GM18519 (cell line): ENCODE data around the gene ENHO.
"Not testable (repeated sequence)": the region's sequence is repeated elsewhere in the genome, so short reads cannot be mapped to it uniquely, and the experiment has no call there.

Source experiments
- ATAC-seq: cut with Tn5 transposase; IDR thresholded peaks from one replicate; pipeline ENCODE4 v1.9.1; 2021; ENCODE audit warnings: mild to moderate bottlenecking, moderate library complexity; ENCODE audit not compliant: unreplicated experiment, low FRiP score

The ENHO gene

GRCh38 chr9:34485822-34486221, 37.0 kb downstream of the ENHO start:
- ATAC-seq, result no peak

- ATAC-seq, result no peak
Observed at GRCh38 chr9:34484678-34485077, 38.1 kb downstream of the ENHO start.

GRCh38 chr9:34482746-34483145, 40.0 kb downstream of the ENHO start:
- ATAC-seq, result not testable (repeated sequence)

GRCh38 chr9:34481620-34482019, 41.2 kb downstream of the ENHO start:
- ATAC-seq, result not testable (repeated sequence)

GRCh38 chr9:34479431-34479866, 43.3 kb downstream of the ENHO start:
- no peak for ATAC-seq

GRCh38 chr9:34477541-34477940, 45.2 kb downstream of the ENHO start:
- no peak for ATAC-seq

- no peak for ATAC-seq
Observed at GRCh38 chr9:34475097-34475496, 47.7 kb downstream of the ENHO start.
